D341Med (cell line): ENCODE results near the gene TRUB2.

Experiments
- DNase-seq: peaks from one replicate; pipeline ENCODE4 v3.0.0; 2012; ENCODE audit warnings: low spot score

The TRUB2 gene

DNA sequence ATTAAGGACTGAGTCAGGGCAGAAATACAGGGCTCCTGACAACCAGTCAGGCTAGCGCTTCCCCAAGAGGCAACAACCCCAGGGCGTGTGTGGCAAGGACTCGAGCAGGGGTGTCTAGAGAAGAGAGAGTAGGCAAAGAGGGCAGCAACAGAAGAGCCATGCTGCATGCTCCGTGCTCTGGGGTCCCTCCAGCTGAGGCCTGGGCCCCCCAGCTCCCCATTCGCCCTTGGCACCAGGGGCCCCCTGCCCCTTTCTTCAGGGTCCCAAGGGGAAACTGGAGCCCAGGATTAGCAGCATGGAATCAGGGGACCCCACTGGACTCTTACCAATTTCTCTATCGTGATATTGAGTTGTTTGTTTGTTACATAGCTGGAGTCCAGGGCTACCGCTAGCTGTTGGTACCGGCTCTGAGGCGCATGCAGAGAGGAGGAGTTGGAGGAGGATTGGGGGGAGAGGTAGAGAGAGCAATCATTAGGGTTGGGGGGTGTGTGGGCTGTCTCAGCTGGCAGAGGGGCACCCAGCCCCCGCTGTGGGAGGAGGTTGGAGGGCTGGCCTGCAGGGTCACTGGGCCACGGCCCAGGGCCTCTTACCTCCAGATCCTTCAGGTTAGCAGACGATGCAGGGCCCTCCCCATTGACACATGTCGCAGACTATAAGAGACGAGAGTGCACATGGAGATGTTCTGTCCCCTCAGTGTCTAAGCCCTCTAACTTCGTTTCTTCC, 55.2 kb downstream of the TRUB2 start:
- no peak for DNase-seq

DNA sequence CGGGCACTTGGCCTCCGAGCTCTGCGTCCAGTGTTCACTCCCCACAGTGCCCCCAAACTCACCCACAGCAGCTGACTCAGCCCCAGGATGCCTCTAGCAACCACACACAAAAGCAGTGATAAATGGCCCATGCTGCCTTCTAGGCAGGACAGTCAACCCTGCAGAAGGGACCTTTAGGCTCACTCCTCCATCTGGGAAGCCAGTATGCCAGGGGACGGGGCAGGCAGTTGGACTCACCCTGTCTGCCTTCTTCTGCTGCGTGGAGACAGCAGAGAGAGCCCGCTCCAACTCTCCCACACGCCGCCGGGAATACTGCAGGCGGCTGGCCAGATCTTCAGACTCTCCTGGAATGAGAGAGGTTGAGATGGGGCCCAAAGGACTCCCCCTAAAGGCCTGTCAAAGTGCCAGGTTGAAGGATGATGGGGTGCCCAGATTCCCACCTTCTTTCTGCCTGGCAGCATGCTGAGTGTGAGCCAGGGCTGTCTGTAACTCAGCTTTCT, 56.8 kb downstream of the TRUB2 start:
- no peak for DNase-seq

DNA sequence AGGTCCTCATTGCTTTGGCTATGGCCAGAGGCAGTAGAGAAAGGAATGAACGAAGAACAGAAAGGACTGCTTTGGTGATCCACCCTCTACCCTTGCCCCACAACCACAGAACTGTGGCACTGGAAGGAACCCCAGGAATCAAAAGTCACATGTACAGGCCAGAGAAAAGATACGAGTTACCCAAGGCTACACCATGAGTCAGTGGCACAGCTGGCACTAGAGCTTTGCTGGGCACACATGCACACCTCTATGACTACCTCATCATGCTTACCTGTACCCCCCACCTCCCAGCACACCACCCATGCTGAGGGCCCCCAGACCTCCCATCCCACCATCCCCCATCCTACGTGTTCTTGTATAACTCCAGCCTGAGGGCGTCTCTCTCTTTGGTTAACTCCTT, 59.6 kb downstream of the TRUB2 start:
- DNase-seq = no peak

DNA sequence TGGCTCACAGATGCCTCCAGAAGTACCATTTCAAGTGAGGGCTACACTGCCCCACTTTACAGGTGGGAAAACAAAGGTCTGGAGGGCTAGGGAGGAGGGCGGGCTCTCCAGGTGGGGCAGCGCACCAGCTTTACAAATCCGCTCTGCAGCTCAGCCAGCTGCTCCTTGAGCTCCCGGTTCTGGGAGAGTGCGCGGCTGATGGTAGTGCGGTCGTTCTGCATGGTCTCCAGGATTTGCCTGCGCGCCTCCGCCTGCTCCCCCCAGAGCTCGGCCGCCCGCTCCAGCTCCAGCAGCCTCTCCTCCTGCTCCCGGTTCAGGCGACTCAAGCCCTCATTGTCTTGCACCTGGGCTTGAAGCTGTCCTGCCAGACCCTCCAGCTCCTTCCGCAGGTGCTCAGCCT, 61.9 kb downstream of the TRUB2 start:
- DNase-seq = no peak

GRCh38 chr9:128259156-128259555, 63.1 kb downstream of the TRUB2 start:
- DNase-seq = no peak

DNA sequence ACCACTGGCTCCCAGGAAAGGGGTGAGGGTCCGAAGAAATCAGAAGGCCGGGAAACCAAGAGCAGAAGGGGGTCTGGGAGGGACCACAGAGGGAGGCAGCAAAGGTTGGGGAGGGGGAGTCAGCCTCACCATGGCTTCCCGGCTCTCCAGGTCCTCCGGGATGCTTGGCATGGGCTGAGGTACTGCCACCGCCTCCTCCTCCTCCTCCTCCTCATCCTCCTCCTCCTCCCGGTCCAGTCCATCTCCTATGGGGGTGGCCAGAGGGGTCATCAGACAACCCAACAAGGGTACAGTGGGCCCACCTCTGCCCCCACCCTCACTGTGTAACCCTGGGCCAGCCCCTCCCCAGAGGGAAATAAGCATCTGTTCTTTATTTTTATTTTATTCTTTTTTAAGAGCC, 63.9 kb downstream of the TRUB2 start:
- DNase-seq = no peak

DNA sequence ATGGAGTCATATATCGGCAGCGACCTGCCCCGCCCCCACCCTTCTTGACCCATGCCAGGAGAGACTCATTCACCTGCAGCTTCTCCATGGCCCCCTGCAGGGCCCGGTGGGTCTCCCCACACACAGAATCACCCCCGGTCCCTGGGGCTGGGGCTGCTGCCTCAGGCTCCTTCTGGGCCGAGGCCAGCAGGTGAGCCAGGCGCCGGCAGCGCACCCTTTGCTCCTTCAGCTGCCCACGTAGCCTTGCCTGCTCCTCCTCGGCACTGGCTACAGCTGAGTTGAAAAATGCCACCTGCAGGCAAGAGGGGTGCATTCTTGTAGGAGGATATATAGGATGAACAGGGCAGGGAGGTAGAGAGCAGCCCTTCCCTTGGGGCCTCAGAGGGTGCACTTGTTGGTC, 64.3 kb downstream of the TRUB2 start:
- no peak for DNase-seq

- DNase-seq = no peak
Measured at GRCh38 chr9:128257086-128257825, 65.0 kb downstream of the TRUB2 start.
